GM12891 (cell line): ENCODE data around the gene TMEM114.
"Not testable (repeated sequence)": the region's sequence is repeated elsewhere in the genome, so short reads cannot be mapped to it uniquely, and the experiment has no call there.

Experiments used
- DNase-seq: peaks from one replicate; pipeline ENCODE4 v3.0.0; 2011; ENCODE audit warnings: low spot score; ENCODE audit not compliant: insufficient read length
- FAIRE-seq: peaks from 2 replicates; lab custom pipeline; 2011; peaks lifted over from hg19 to GRCh38; lab: Jason Lieb, UNC
- PAX5 ChIP-seq: IDR thresholded peaks from 2 replicates; pipeline ENCODE4 v1.6.1; 2011; ENCODE audit warnings: low read length, moderate library complexity, mild to moderate bottlenecking; ENCODE audit not compliant: insufficient read depth, severe bottlenecking
- POLR2A ChIP-seq: IDR thresholded peaks from 2 replicates; pipeline ENCODE4 v1.6.1; 2011; ENCODE audit warnings: low read depth, low read length, control low read depth
- POLR2AphosphoS5 ChIP-seq: IDR thresholded peaks from 2 replicates; pipeline ENCODE4 v1.6.1; 2011; ENCODE audit warnings: low read depth, low read length, control low read depth
- POU2F2 ChIP-seq: IDR thresholded peaks from 2 replicates; pipeline ENCODE4 v1.6.1; 2011; ENCODE audit warnings: low read depth, mild to moderate bottlenecking, control low read depth, low read length, moderate library complexity
- SPI1 ChIP-seq: IDR thresholded peaks from 2 replicates; pipeline ENCODE4 v1.6.1; 2011; ENCODE audit warnings: low read depth, low read length, control low read depth
- TAF1 ChIP-seq: IDR thresholded peaks from 2 replicates; pipeline ENCODE4 v1.6.1; 2011; ENCODE audit warnings: low read depth, low read length, control low read depth

The TMEM114 gene

GRCh38 chr16:8564934-8565345 is 25.4 kb downstream of the TMEM114 start:
- DNase-seq = no peak
- TF ChIP-seq POU2F2 (no peak), PAX5 (no peak), TAF1 (no peak), SPI1 (no peak), POLR2A (no peak), POLR2AphosphoS5 (no peak)
- FAIRE-seq = no peak

GRCh38 chr16:8563944-8564540 is 26.3 kb downstream of the TMEM114 start:
- FAIRE-seq = peak; percentile 41
- DNase-seq = not testable (repeated sequence)

GRCh38 chr16:8561496-8561895 is 28.8 kb downstream of the TMEM114 start:
- TF ChIP-seq POLR2AphosphoS5 = no peak
- no peak for TF ChIP-seq PAX5
- no peak for TF ChIP-seq TAF1
- no peak for TF ChIP-seq SPI1
- no peak for TF ChIP-seq POLR2A
- TF ChIP-seq POU2F2 = no peak
- FAIRE-seq (no peak), DNase-seq (no peak)

- FAIRE-seq (no peak), DNase-seq (no peak)
- TF ChIP-seq PAX5 = no peak
- no peak for TF ChIP-seq SPI1
- TF ChIP-seq TAF1 = no peak
- TF ChIP-seq POU2F2 = no peak
- TF ChIP-seq POLR2AphosphoS5 = no peak
- no peak for TF ChIP-seq POLR2A
Measured at GRCh38 chr16:8555400-8555799, 34.9 kb downstream of the TMEM114 start.

GRCh38 chr16:8554881-8555280 is 35.4 kb downstream of the TMEM114 start:
- FAIRE-seq = no peak
- TF ChIP-seq POLR2AphosphoS5 (no peak), PAX5 (no peak), POU2F2 (no peak), SPI1 (no peak), POLR2A (no peak), TAF1 (no peak)
- DNase-seq = no peak

- no peak for FAIRE-seq
- DNase-seq = no peak
- TF ChIP-seq PAX5 (no peak), POU2F2 (no peak), POLR2AphosphoS5 (no peak), POLR2A (no peak), SPI1 (no peak), TAF1 (no peak)
Measured at GRCh38 chr16:8554022-8554421, 36.3 kb downstream of the TMEM114 start.

GRCh38 chr16:8552487-8553221 is 37.7 kb downstream of the TMEM114 start:
- no peak for TF ChIP-seq POLR2AphosphoS5
- TF ChIP-seq POU2F2 = no peak
- TF ChIP-seq POLR2A = no peak
- no peak for TF ChIP-seq PAX5
- TF ChIP-seq TAF1 = no peak
- no peak for TF ChIP-seq SPI1
- DNase-seq (no peak), FAIRE-seq (no peak)

GRCh38 chr16:8551388-8552332 is 38.7 kb downstream of the TMEM114 start:
- TF ChIP-seq POU2F2 = no peak
- TF ChIP-seq PAX5 = no peak
- DNase-seq (no peak), FAIRE-seq (no peak)

- DNase-seq (no peak), FAIRE-seq (no peak)
- TF ChIP-seq TAF1 = no peak
- TF ChIP-seq POLR2A = no peak
- no peak for TF ChIP-seq SPI1
- TF ChIP-seq POLR2AphosphoS5 = no peak
- TF ChIP-seq POU2F2 = no peak
- TF ChIP-seq PAX5 = no peak
Measured at GRCh38 chr16:8550728-8551387, 39.5 kb downstream of the TMEM114 start.
